ENCODE measurements around the gene IYD.

DNA sequence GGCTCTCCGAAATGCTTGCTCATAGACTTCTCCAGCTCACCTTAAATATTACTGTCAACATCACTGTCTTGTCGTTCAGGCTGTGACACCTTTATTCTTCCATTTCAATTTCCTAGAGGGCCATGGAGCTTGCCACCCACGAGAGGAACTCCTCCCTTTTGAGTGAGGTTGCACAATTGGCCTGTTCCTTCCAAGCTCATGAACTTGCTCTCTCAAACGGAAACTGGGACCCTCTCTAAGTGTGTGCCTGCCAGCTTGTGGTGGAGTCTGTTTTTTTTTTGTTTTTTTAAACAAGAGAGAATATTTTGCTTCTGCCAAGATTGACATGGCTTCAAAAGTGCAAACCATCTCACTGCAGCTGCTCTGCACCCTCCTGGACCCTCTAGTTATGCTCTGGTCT is 19.3 kb upstream of the IYD start:
- no peak for TF ChIP-seq CTCF (IDR thresholded peaks at IDR 0.05)
- TF ChIP-seq POLR2A (IDR thresholded peaks at IDR 0.05): no peak
